HepG2 (cell line): ENCODE data around the gene ONECUT3. TPM values are rescaled to one million over a fixed set of nuclear protein-coding genes. Genes with fewer than 3 reads are reported as not detected.
A peak's percentile ranks its signal among the peaks of the same experiment; 100 is the strongest.

Experiments
- DNMT1 ChIP-seq: sonication (generic); formaldehyde crosslinking; IDR thresholded peaks from 2 replicates; pipeline ENCODE4 v1.5.1; 2020; ENCODE audit warnings: mild to moderate bottlenecking, missing genetic modification reagents
- ELF1 ChIP-seq: sonication (generic); formaldehyde crosslinking; IDR thresholded peaks from 2 replicates; pipeline ENCODE4 v1.4.0; 2020; ENCODE audit warnings: missing genetic modification reagents
- GMEB1 ChIP-seq: sonication (generic); formaldehyde crosslinking; IDR thresholded peaks from 2 replicates; pipeline ENCODE4 v1.5.1; 2020; ENCODE audit warnings: missing genetic modification reagents, mild to moderate bottlenecking, borderline replicate concordance
- HNRNPLL ChIP-seq: fragments of 200-400 bp; formaldehyde crosslinking; IDR thresholded peaks from 2 replicates; pipeline ENCODE4 v1.6.1; 2017; ENCODE audit warnings: mild to moderate bottlenecking, low read depth, low read length; ENCODE audit not compliant: poor library complexity, severe bottlenecking
- HOXA9 ChIP-seq: sonication (generic); formaldehyde crosslinking; IDR thresholded peaks from 2 replicates; pipeline ENCODE4 v1.8.1; 2022; ENCODE audit warnings: missing genetic modification reagents, mild to moderate bottlenecking, moderate library complexity, borderline replicate concordance
- JUNB ChIP-seq: sonication (generic); formaldehyde crosslinking; IDR thresholded peaks from 2 replicates; pipeline ENCODE4 v1.8.0; 2022; ENCODE audit warnings: missing genetic modification reagents, mild to moderate bottlenecking, borderline replicate concordance
- KLF11 ChIP-seq: IDR thresholded peaks from 2 replicates; pipeline ENCODE4 v1.6.1; 2016; ENCODE audit warnings: missing compliant biosample characterization
- LCORL ChIP-seq, 2 experiments: fragments of 450-650 bp in 1 of 2; sonication (generic) in 1 of 2; formaldehyde crosslinking in 1 of 2; IDR thresholded peaks; 2 replicates each; pipeline versions ENCODE4 v1.5.0 to v1.6.1; 2017 to 2020; ENCODE audit warnings: antibody characterized with exemption in 1 of 2, missing genetic modification reagents in 1 of 2
- MYNN ChIP-seq: sonication (generic); formaldehyde crosslinking; IDR thresholded peaks from 2 replicates; pipeline ENCODE4 v1.4.0; 2020; ENCODE audit warnings: mild to moderate bottlenecking, low read depth, missing genetic modification reagents
- PHF20 ChIP-seq: sonication (generic); formaldehyde crosslinking; IDR thresholded peaks from 2 replicates; pipeline ENCODE4 v1.5.0; 2020; ENCODE audit warnings: mild to moderate bottlenecking, missing genetic modification reagents
- PREB ChIP-seq: sonication (generic); formaldehyde crosslinking; IDR thresholded peaks from 2 replicates; pipeline ENCODE4 v1.4.0; 2020; ENCODE audit warnings: missing genetic modification reagents
- PRMT3 ChIP-seq: sonication (generic); formaldehyde crosslinking; IDR thresholded peaks from 2 replicates; pipeline ENCODE4 v1.8.1; 2022; ENCODE audit warnings: low read depth, mild to moderate bottlenecking, moderate library complexity, missing genetic modification reagents, borderline replicate concordance
- THAP7 ChIP-seq: sonication (generic); formaldehyde crosslinking; IDR thresholded peaks from 2 replicates; pipeline ENCODE4 v1.8.1; 2023; ENCODE audit warnings: mild to moderate bottlenecking, missing genetic modification reagents
- ZBTB14 ChIP-seq: sonication (generic); formaldehyde crosslinking; IDR thresholded peaks from 2 replicates; pipeline ENCODE4 v1.4.0; 2020; ENCODE audit warnings: missing genetic modification reagents
- ZGPAT ChIP-seq: IDR thresholded peaks from 2 replicates; pipeline ENCODE4 v1.6.1; 2016; ENCODE audit warnings: mild to moderate bottlenecking
- ZNF138 ChIP-seq: sonication (generic); formaldehyde crosslinking; IDR thresholded peaks from 2 replicates; pipeline ENCODE4 v1.5.0; 2020; ENCODE audit warnings: mild to moderate bottlenecking, low read depth, missing genetic modification reagents
- ZNF329 ChIP-seq: sonication (generic); formaldehyde crosslinking; IDR thresholded peaks from 2 replicates; pipeline ENCODE4 v1.9.0; 2021; ENCODE audit warnings: low read depth, mild to moderate bottlenecking, missing genetic modification reagents
- ZNF550 ChIP-seq: sonication (generic); formaldehyde crosslinking; IDR thresholded peaks from 2 replicates; pipeline ENCODE4 v1.4.0; 2020; ENCODE audit warnings: mild to moderate bottlenecking, missing genetic modification reagents, borderline replicate concordance
- ZNF563 ChIP-seq: sonication (generic); formaldehyde crosslinking; IDR thresholded peaks from 2 replicates; pipeline ENCODE4 v1.8.0; 2022; ENCODE audit warnings: mild to moderate bottlenecking, moderate library complexity, missing genetic modification reagents
- ZNF747 ChIP-seq: sonication (generic); formaldehyde crosslinking; IDR thresholded peaks from 2 replicates; pipeline ENCODE4 v1.8.1; 2023; ENCODE audit warnings: missing genetic modification reagents, mild to moderate bottlenecking, borderline replicate concordance
- ZNF792 ChIP-seq: IDR thresholded peaks from 2 replicates; pipeline ENCODE4 v1.6.1; 2016
- ZSCAN31 ChIP-seq: sonication (generic); formaldehyde crosslinking; IDR thresholded peaks from 2 replicates; pipeline ENCODE4 v1.5.0; 2020; ENCODE audit warnings: low read depth, mild to moderate bottlenecking, missing genetic modification reagents
- polyA plus RNA-seq, 8 experiments: library from polyadenylated mRNA; depleted of rRNA in 3 of 8; stranded (reverse) in 7 of 8; unstranded in 1 of 8; fragments of >200 nt; fragmentation: Illumina TruSeq in 4 of 8; extraction: Trizol in 4 of 8; gene quantifications; 2 replicates each; pipeline versions ENCODE4 v1.2.1 to v1.2.3, GENCODE V29; 2011 to 2016; ENCODE audit warnings: low read depth in 4 of 8, missing spikeins in 1 of 8, mixed read lengths in 1 of 8; ENCODE audit not compliant: insufficient read depth in 1 of 8
- total RNA-seq, 5 experiments: library from RNA; depleted of rRNA; stranded (reverse); fragments of >200 nt; fragmentation: Illumina TruSeq; extraction: Trizol; gene quantifications; 2 replicates each; pipeline ENCODE4 v1.2.3, GENCODE V29; 2016; ENCODE audit warnings: low read depth in 1 of 5

Gene ONECUT3
- total and polyA plus RNA-seq, 2 of the 13 experiments (the other 11 are each of a cell fraction or from before 2014, with no cell fraction given) = under 0.01 TPM; not detected in 1

- TF ChIP-seq PREB (CRISPR knock-in tag) (no peak), ZNF792 (0 out of 2 replicates have a peak, but pooled peaks have one; percentile 27), THAP7 (CRISPR knock-in tag) (no peak), ZNF138 (CRISPR knock-in tag) (0 out of 2 replicates have a peak, but pooled peaks have one; percentile 85), DNMT1 (CRISPR knock-in tag) (peak; percentile 67; the same call in 1 of the 2 replicates), LCORL (IDR thresholded peaks at IDR 0.05) (no peak), LCORL (CRISPR knock-in tag; IDR thresholded peaks at IDR 0.05) (peak; percentile 71; the same call in 1 of the 2 replicates), ZNF563 (peak; percentile 17; the same call in 1 of the 2 replicates), ZNF329 (CRISPR knock-in tag) (0 out of 2 replicates have a peak, but pooled peaks have one; percentile 35), ZNF747 (peak; percentile 83; the same call in 1 of the 2 replicates), ZBTB14 (0 out of 2 replicates have a peak, but pooled peaks have one; percentile 51), KLF11 (CRISPR knock-in tag) (no peak), PHF20 (CRISPR knock-in tag) (peak; percentile 52), MYNN (CRISPR knock-in tag) (no peak), GMEB1 (peak; percentile 69; the same call in 1 of the 2 replicates), JUNB (no peak), PRMT3 (CRISPR knock-in tag) (no peak), ELF1 (peak; percentile 51; the same call in 1 of the 2 replicates), HOXA9 (0 out of 2 replicates have a peak, but pooled peaks have one; percentile 46), ZNF550 (CRISPR knock-in tag) (0 out of 2 replicates have a peak, but pooled peaks have one; percentile 40), ZSCAN31 (CRISPR knock-in tag) (peak; percentile 70; the same call in 1 of the 2 replicates), ZGPAT (CRISPR knock-in tag) (peak; percentile 58), HNRNPLL (peak; percentile 66)
These were observed 59.3 kb downstream of the ONECUT3 start (continued) for GRCh38 chr19:1812426-1813191.
